GM12892 (cell line): Measurements from ENCODE around the gene CHSY3.
A peak's percentile ranks its signal among the peaks of the same experiment; 100 is the strongest.

Experiments
- DNase-seq: peaks from one replicate; pipeline ENCODE4 v3.0.0; 2011; ENCODE audit not compliant: insufficient read length
- FAIRE-seq: peaks from 2 replicates; lab custom pipeline; 2011; peaks lifted over from hg19 to GRCh38; lab: Jason Lieb, UNC
- POLR2A ChIP-seq: IDR thresholded peaks from 2 replicates; pipeline ENCODE4 v1.6.1; 2011; ENCODE audit warnings: low read depth, low read length, control low read depth
- POLR2AphosphoS5 ChIP-seq: IDR thresholded peaks from 2 replicates; pipeline ENCODE4 v1.6.1; 2011; ENCODE audit warnings: low read depth, low read length, control low read depth
- TAF1 ChIP-seq: IDR thresholded peaks from 2 replicates; pipeline ENCODE4 v1.6.1; 2011; ENCODE audit warnings: low read depth, mild to moderate bottlenecking, control low read depth, low read length, borderline replicate concordance

CHSY3 gene

DNA sequence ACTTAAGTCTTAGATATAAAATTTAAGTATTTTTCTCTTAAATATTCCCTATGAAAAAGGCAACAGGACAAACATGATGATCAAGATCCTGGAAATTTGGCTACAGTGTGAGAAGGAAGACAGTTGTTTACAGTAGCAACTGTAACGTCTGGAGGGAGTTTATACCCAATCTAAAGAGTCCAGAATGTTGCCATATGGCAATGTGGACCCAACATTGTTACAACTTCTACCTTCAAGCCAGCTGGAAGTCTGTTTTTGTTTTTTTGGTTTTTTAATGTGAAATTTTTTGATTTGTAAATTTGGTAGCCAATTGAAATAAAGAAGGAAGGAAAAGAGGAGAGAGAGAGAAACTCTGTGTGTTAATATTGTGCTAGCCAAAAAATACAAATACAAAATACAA lies 233.4 kb downstream of the CHSY3 start:
- TF ChIP-seq TAF1 (no peak), POLR2A (no peak)
- DNase-seq (no peak), FAIRE-seq (no peak)

DNA sequence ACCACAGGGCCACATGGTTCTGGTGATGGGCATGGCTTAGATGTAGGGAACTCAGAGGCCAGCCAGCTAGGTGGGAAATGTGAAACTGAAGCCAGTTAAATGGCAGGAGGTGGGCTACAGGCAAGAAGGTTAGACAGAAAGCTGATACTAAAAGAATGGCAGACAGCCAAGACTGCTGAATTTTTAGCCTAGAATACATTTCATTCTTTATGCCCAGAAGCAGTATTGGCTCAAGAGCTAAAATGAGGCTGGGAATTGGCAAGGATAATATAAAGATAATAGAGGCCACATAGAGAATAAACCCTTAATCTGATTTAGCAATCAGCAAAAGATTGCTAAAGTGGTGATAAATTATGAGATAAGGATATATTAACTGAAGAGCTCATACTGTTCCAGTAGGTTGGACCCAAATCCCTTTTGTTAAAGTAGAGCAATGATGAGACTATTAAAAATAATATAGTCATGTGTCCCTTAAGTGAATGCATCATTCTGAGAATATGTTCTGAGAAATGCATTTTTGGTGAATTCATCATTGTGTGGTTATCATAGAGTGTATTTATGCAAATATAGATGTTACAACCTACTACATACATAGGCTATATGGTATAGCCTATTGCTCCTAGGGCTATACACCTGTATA lies 234.3 kb downstream of the CHSY3 start:
- no peak for TF ChIP-seq POLR2AphosphoS5
- no peak for TF ChIP-seq TAF1
- no peak for TF ChIP-seq POLR2A
- no peak for FAIRE-seq
- DNase-seq, result no peak

DNA sequence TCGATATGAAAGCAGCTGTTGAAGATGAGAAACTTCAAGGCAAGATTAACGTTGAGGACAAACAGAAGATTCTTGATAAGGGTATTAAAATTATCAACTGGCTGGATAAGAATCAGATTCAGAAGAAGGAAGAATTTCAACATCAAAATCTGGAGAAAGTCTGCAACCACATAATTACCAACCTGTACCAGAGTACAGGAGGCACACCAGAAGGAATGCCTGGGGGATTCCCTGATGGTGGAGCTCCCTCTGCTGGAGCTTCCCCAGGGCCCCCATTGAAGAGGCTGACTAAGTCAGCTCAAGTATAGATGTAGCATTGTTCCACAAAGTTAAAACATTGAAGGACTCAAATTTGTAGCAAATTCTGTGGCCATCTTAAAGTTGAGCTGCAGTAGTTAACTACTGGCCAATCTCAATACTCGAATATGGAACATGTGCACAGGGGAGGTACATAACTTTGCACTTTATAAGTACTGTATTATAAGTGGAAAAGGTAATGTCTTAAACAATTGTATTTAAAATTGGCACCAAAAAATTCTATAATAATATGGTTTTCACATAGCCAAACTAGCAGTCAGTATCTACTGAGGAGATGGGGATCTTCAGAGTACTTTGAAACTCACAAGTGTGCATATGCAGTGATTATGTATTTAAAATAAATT lies 237.5 kb downstream of the CHSY3 start:
- DNase-seq (peak; percentile 1), FAIRE-seq (no peak)
- no peak for TF ChIP-seq POLR2A
- TF ChIP-seq POLR2AphosphoS5, result no peak
- TF ChIP-seq TAF1, result no peak

DNA sequence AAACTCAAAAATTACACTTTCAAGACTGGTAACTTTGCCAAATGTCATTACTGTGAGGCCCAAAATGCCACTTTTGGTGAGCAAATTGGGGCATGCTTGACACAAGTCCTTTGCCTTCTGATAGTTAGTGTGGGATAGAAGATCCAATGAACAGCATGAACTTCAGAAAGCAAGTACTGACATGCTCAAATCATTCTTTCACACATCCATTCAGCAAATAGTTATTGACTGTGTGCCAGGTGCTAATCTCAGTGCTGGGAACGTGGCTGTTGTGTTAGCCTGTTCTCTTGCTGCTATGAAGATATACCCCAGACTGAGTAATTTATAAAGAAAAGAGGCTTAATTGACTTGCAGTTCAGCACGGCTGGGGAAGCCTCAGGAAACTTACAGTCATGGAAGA lies 247.0 kb downstream of the CHSY3 start:
- TF ChIP-seq POLR2A (no peak), TAF1 (no peak), POLR2AphosphoS5 (no peak)
- FAIRE-seq, result no peak
- no peak for DNase-seq

DNA sequence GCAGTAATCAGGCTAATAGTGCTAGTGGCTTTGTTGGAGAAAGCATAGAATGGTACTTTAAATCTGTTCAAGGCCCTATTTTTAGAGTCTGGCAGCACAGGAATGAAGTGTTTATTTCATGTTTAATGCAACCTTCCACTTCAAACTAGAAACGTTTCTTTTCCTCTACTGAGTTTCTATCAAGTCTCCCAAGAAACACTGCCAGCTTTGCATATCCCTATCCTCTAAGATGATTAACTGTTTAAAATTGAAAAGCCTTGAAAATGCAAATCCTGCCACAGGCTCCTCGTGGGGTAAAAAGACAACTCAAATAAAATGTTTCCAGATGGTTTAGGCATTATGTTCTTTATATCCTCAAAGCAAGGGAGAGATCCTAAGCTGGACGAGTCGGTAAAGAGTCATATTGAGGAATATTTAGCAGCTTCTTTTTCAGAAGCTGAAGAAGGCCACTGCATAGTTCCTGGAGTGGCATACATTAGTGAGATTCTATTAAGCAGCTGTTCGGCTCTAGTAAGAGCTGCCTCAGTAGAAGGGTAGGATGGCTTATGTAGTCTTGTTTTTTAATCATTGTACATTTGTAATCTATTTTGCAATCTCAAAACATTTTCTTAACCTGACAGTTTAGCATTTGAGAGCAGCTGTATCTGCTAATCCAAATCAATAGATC lies 251.2 kb downstream of the CHSY3 start:
- DNase-seq (no peak), FAIRE-seq (no peak)
- no peak for TF ChIP-seq POLR2A
- no peak for TF ChIP-seq POLR2AphosphoS5
- no peak for TF ChIP-seq TAF1

DNA sequence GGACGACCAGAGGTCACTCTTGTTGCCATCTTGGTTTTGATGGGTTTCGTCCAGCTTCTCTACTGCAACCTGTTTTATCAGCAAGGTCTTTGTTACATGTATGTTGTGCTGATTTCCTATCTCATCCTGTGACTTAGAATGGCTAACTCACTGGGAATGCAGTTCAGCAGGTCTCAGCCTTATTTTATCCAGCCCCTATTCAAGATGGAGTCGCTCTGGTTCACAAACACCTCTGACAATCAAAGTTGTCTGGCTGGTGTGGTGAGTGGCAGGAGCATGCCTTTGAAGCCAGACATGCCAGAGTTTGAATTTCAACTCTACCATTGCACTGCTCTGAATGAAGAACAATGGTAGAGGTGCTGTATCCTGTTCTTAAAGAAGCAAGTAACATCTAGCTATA lies 253.8 kb downstream of the CHSY3 start:
- TF ChIP-seq TAF1, result no peak
- DNase-seq (no peak), FAIRE-seq (no peak)

DNA sequence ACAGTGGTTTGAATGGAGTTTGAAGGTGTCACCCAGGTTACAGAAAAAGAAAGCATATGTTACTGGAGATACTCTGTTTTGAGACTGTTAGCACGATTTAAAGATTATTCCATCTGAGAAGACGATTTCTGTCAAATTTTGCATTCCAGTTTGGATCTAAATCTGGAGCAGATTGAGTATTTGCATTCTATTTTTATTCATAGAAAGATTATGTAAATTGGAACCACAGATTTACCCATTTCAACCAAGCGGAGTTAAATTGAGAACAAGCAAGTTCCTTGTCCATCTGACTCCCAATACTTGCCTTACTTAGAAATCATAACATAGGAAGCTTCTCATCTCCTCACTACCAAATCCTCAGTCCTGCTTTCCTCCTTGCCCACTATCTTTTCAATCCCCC lies 255.7 kb downstream of the CHSY3 start:
- no peak for DNase-seq
- no peak for TF ChIP-seq POLR2AphosphoS5
- no peak for TF ChIP-seq POLR2A
- no peak for TF ChIP-seq TAF1
- FAIRE-seq, result no peak

DNA sequence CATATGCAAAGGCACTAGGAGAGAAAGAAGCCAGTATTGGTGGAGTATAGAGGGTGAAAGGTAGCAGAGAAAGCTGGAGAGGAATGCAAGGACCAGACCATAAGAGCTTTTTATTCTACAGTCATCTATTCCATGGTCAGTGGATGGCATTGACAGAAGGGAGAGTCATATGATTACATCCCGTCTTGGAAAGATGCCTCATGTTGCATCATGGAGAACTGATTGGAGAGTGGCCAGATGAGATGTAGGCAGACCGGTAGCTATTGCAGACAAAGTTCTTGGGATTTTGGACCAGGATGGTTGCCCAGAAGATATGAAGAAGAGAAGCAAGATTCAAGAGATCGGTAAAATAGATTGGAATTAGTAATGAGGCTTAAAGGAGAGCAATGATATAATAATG lies 260.7 kb downstream of the CHSY3 start:
- FAIRE-seq (no peak), DNase-seq (no peak)
- no peak for TF ChIP-seq POLR2AphosphoS5
- TF ChIP-seq POLR2A, result no peak
- TF ChIP-seq TAF1, result no peak

DNA sequence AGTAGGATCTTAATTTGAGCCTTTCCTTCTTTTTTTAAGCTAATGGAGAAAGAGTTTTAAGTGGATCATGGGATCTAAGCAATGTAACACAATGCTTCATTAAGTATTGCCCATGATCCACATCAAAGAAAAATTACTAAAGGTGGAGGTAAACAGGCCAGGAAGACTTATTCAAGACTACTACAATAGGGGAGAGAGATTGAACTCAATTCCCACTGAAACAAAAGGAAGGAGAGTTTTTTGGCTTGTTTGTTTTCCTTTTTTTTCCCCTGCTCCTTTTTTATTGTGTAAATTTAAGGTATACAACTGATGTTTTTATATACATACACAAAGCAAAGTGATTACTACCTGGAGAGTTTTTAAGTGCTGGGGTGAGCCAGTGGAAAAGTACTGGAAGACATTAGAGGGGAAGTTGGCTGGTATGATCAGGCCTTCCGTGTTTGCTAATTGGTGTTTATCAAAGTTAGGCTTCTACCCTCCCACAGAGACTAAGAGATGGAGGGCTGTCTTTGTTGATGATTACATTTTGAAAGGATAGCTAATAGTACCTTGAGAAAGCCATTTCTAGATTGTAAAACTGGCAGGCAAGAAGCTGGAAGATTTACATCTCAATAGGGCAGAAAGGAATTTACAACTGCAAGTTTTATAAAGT lies 262.7 kb downstream of the CHSY3 start:
- no peak for TF ChIP-seq POLR2A
- no peak for TF ChIP-seq POLR2AphosphoS5
- no peak for TF ChIP-seq TAF1
- FAIRE-seq, result no peak
- DNase-seq, result no peak

DNA sequence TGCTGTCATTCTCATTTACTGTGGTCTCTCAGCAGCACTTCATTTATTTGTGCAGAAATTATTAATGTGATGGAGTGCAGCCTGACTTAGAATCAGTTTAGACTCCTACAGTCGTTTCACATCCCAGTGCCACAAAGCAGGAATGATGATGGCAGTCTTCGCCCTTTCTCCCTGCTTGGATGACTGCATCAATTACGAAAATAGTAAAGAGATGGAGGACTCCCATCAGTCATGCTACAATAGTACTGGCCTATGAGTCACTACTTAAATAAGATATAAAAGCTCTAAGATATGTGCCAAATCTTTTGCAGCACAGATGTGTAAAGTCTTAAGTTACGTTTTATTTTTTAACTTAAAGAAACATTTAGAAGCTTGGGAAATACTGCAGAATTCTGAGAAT lies 263.9 kb downstream of the CHSY3 start:
- no peak for FAIRE-seq
- no peak for DNase-seq
- no peak for TF ChIP-seq TAF1
- TF ChIP-seq POLR2AphosphoS5, result no peak
- no peak for TF ChIP-seq POLR2A

DNA sequence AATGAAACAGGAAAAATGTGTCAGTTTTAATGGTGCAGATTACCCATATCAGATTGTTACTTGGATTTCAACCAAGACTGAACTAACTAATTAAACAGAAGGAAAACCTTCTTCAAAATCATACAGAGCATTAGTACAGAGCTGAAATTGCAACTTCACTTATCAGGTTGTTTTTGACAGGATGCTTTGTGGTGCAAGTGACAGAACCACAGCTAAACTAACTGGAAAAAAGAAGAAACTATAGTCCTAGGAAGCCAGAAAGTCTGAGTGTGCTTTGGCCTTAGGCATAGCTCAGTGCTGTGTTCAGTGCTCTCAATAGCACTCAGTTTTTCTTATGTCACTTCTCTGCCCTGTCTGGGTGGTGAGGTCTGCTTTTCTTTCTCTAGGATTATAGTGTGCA lies 267.4 kb downstream of the CHSY3 start:
- no peak for DNase-seq
- TF ChIP-seq TAF1 (no peak), POLR2AphosphoS5 (no peak), POLR2A (no peak)
- no peak for FAIRE-seq

DNA sequence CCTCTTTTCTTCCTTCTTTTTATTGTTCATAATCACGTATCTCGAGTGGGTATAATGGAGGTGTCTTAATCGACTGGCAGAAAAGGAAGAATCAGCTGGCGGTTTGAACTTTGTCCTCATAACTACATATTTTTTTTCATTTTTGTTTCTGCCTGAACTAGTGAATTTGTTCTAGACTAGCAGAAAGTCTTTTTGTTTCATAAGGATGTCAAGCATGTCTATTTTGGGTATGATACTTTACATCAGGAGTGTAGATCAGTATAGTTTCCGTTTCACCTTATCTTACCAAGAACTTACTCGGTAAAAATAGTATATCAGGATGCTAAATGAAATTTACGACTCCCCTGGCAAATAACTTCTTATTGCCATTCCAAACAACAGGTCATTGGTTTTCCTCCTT lies 278.9 kb downstream of the CHSY3 start:
- FAIRE-seq, result no peak
- no peak for TF ChIP-seq POLR2AphosphoS5
- no peak for TF ChIP-seq TAF1
- no peak for TF ChIP-seq POLR2A

DNA sequence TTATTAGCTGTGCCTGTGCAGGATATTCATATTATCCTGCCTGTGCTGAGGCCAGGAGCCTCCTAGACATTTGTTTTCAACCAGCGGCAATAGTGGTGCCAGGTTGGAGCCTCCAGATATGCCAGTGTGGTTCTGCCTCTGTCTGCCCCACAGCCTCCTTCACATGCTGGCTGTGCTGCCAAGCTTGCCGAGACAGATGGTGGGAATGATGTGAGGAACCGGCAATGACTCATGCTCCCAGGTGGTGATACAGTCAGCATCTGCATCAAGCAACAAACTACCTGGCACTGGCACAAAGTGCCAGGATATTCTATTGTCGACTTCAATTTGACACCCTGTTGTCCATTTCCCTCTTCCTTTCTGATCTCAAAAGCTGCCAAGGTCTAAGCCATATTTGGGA lies 285.7 kb downstream of the CHSY3 start:
- no peak for TF ChIP-seq TAF1
- TF ChIP-seq POLR2AphosphoS5, result no peak
- TF ChIP-seq POLR2A, result no peak
- FAIRE-seq (no peak), DNase-seq (no peak)

More for the DNA sequence above, 278.9 kb downstream of the CHSY3 start:
- DNase-seq, result no peak
